ENCODE measurements around the gene MGAT4A. TPM values are rescaled to one million over a fixed set of nuclear protein-coding genes. Genes with fewer than 3 reads are reported as not detected.

Gene MGAT4A
- total and polyA plus RNA-seq, 2 donors (not counting 1 experiment from before 2014, with no cell fraction given) = 16.5 to 32.7 TPM

DNA sequence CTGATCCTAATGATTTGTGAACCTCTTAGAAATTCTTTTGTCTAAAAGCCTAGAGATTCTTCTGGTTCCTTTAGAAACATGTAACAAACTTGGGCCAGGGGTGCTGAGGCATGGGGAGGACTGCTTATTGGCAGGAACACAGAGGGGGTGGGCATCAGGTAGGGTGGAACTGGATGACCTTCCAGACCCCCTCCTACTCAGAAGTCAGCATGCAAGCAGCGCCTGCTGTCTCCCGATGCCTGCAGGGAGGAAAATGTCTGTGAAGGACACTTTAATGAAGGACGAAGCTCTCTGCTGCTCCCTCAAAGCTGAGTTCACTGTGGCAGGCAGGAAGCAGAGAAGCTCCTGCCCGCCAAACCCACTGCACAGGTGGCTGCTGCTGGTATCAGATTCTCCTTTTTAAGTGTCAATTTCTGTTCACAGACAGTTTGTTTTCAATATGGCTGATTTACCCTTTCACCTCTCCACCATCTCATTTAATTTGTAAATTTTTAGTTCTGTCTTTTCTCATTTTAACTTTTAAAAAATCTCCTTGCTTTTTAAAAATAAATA, 142.0 kb downstream of the MGAT4A start:
- ChIA-PET CTCF (no interaction called here), POLR2A (no interaction called here)
- 82% methylated on average over 4 of the region's 4 CpGs for WGBS (ENCODE audit: insufficient coverage)
- no peak overlapping the region for H3K4me3 Mint-ChIP-seq
- Histone ChIP-seq H3K9me3 (ENCODE audit: control extremely low read depth in 1 of 3, control insufficient read depth in 2 of 3, insufficient read depth in 1 of 3, low read length in 2 of 3) (peaks cover 0 to 3% (median 0%) of the 10 kb centered on the region in 3 donors), H3K27me3 (replicated peaks in 1 of 4; ENCODE audit: control extremely low read depth in 1 of 4, control insufficient read depth in 3 of 4, insufficient read depth in 4 of 4, low read length in 3 of 4) (no peaks in the 10 kb centered on the region), H3K79me2 (ENCODE audit: control insufficient read depth, insufficient read depth, low read length) (no peaks in the 10 kb centered on the region), H3K27ac (ENCODE audit: low read length in 2 of 2) (no peak overlapping the region), H3K4me2 (replicated peaks; ENCODE audit: low read depth, low read length, poor library complexity, severe bottlenecking) (no peak overlapping the region), H2AFZ (ENCODE audit: insufficient read depth, low read depth, low read length, poor library complexity, severe bottlenecking) (no peak overlapping the region), H3K4me1 (ENCODE audit: control insufficient read depth in 2 of 2, insufficient read depth in 2 of 2, low read length in 2 of 2) (no peaks in the 10 kb centered on the region), H4K20me1 (ENCODE audit: control insufficient read depth, insufficient read depth, low read length, poor library complexity, severe bottlenecking) (no peaks in the 10 kb centered on the region), H3K36me3 (replicated peaks in 1 of 2; ENCODE audit: control extremely low read depth in 1 of 2, control insufficient read depth in 1 of 2, extremely low read depth in 1 of 2, insufficient read depth in 2 of 2, low read length in 1 of 2) (peaks cover 0 to 5% of the 10 kb centered on the region in 2 experiments), H3K4me3 (ENCODE audit: control extremely low read depth in 1 of 5, extremely low read depth in 1 of 5, insufficient read depth in 1 of 5, low read depth in 2 of 5, low read length in 4 of 5) (no peak overlapping the region), H3K9ac (ENCODE audit: low read length) (no peak overlapping the region)
- H3K27ac Mint-ChIP-seq = no peak overlapping the region
- TF ChIP-seq, protein P1, sequence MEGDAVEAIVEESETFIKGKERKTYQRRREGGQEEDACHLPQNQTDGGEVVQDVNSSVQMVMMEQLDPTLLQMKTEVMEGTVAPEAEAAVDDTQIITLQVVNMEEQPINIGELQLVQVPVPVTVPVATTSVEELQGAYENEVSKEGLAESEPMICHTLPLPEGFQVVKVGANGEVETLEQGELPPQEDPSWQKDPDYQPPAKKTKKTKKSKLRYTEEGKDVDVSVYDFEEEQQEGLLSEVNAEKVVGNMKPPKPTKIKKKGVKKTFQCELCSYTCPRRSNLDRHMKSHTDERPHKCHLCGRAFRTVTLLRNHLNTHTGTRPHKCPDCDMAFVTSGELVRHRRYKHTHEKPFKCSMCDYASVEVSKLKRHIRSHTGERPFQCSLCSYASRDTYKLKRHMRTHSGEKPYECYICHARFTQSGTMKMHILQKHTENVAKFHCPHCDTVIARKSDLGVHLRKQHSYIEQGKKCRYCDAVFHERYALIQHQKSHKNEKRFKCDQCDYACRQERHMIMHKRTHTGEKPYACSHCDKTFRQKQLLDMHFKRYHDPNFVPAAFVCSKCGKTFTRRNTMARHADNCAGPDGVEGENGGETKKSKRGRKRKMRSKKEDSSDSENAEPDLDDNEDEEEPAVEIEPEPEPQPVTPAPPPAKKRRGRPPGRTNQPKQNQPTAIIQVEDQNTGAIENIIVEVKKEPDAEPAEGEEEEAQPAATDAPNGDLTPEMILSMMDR (IDR thresholded peaks at IDR 0.05) = no peak
- no peak for TF ChIP-seq EZH2 (IDR thresholded peaks at IDR 0.05; ENCODE audit: borderline replicate concordance, insufficient read depth, low read depth, low read length, poor library complexity, severe bottlenecking)
- DNase-seq (no peak), ATAC-seq (ENCODE audit: low read depth) (no peak)
- H3K9me3 Mint-ChIP-seq (ENCODE audit: insufficient read depth) = peaks cover 1% of the 10 kb centered on the region
- H3K4me1 Mint-ChIP-seq = no peaks in the 10 kb centered on the region
- no peaks in the 10 kb centered on the region for H3K27me3 Mint-ChIP-seq
- intact Hi-C loops (cut with micrococcal nuclease) = no loop called here

- Mint-ChIP-seq H3K4me3 (no peak overlapping the region), H3K27ac (no peak overlapping the region), H3K4me1 (no peaks in the 10 kb centered on the region), H3K9me3 (ENCODE audit: insufficient read depth) (no peaks in the 10 kb centered on the region), H3K27me3 (no peaks in the 10 kb centered on the region)
- H3K36me3 ChIP-seq (replicated peaks in 1 of 2; ENCODE audit: control extremely low read depth in 1 of 2, control insufficient read depth in 1 of 2, extremely low read depth in 1 of 2, insufficient read depth in 2 of 2, low read length in 1 of 2) = peaks cover 0 to 20% of the 10 kb centered on the region in 2 experiments
- H4K20me1 ChIP-seq (ENCODE audit: control insufficient read depth, insufficient read depth, low read length, poor library complexity, severe bottlenecking) = no peaks in the 10 kb centered on the region
- ChIA-PET POLR2A (no interaction called here), CTCF (interaction anchor here (1.0 kb wide), 1 partner anchor 175 kb away, joined by 3 read pairs; no protein-coding TSS in a partner anchor)
- H3K9ac ChIP-seq (ENCODE audit: low read length) = no peak overlapping the region
- no peak overlapping the region for H3K4me2 ChIP-seq (replicated peaks; ENCODE audit: low read depth, low read length, poor library complexity, severe bottlenecking)
- no peaks in the 10 kb centered on the region for H3K79me2 ChIP-seq (ENCODE audit: control insufficient read depth, insufficient read depth, low read length)
- no peaks in the 10 kb centered on the region for H3K9me3 ChIP-seq (ENCODE audit: control extremely low read depth in 1 of 3, control insufficient read depth in 2 of 3, insufficient read depth in 1 of 3, low read length in 2 of 3)
- H3K4me1 ChIP-seq (ENCODE audit: control insufficient read depth in 2 of 2, insufficient read depth in 2 of 2, low read length in 2 of 2) = no peaks in the 10 kb centered on the region
- 83% methylated on average over 5 of the region's 6 CpGs for WGBS (ENCODE audit: insufficient coverage)
- H3K4me3 ChIP-seq (ENCODE audit: control extremely low read depth in 1 of 5, extremely low read depth in 1 of 5, insufficient read depth in 1 of 5, low read depth in 2 of 5, low read length in 4 of 5) = no peak overlapping the region
- TF ChIP-seq EZH2 (IDR thresholded peaks at IDR 0.05; ENCODE audit: borderline replicate concordance, insufficient read depth, low read depth, low read length, poor library complexity, severe bottlenecking) = no peak
- TF ChIP-seq, protein P1 (IDR thresholded peaks at IDR 0.05) = no peak
- H3K27me3 ChIP-seq (replicated peaks in 1 of 4; ENCODE audit: control extremely low read depth in 1 of 4, control insufficient read depth in 3 of 4, insufficient read depth in 4 of 4, low read length in 3 of 4) = no peaks in the 10 kb centered on the region
- intact Hi-C loops (cut with micrococcal nuclease) = no loop called here
- H2AFZ ChIP-seq (ENCODE audit: insufficient read depth, low read depth, low read length, poor library complexity, severe bottlenecking) = no peak overlapping the region
- ATAC-seq (ENCODE audit: low read depth) = no peak
- DNase-seq = no peak
- H3K27ac ChIP-seq (ENCODE audit: low read length in 2 of 2) = no peak overlapping the region
Measured at GRCh38 chr2:98586551-98587140, 144.3 kb downstream of the MGAT4A start.
